NCI-H446 treated with DMSO at 0.1 percent for 48 hours (cell line): ENCODE results near the gene NETO1.

ENCODE experiments used
- DNase-seq: peaks from one replicate; lab custom pipeline; 2025; lab: John Stamatoyannopoulos, UW

The NETO1 gene

DNA sequence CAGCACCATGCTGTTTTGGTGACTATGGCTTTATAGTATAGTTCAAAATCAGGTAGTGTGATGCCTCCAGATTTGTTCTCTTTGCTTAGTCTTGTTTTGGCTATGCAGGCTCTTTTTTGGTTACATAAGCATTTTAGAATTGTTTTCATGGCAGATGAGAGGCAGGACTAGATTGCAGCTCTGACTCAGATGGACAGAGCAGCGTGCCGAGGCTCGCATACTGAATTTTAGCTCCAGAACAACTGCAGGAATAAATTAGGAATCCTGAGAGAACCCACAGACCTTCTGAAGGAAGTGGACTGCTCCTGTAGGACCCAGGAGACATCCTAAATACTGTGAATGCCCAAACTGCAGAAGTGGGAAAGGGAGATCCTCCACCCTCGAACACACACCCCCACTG, 141.6 kb downstream of the NETO1 start:
- DNase-seq, result no peak

DNA sequence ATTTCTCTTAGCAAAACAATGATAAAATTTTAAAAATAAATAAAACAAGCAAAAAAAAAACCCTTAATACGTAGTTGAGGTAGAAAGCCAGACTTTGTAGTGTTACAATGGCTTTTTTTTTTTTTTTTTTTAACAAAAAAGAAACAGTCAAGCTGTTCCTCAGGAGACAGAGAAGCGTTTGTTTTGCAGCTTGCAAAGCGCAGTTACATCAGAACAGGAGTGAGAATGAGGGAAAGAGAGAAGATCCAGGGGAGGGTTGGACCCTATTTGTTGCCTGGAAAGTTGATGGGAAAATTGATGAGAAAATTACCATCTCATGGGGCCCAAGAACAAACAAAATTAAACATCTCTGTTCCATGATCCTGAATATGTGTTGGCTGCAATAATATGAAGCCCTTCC, 146.5 kb downstream of the NETO1 start:
- DNase-seq, result no peak

DNA sequence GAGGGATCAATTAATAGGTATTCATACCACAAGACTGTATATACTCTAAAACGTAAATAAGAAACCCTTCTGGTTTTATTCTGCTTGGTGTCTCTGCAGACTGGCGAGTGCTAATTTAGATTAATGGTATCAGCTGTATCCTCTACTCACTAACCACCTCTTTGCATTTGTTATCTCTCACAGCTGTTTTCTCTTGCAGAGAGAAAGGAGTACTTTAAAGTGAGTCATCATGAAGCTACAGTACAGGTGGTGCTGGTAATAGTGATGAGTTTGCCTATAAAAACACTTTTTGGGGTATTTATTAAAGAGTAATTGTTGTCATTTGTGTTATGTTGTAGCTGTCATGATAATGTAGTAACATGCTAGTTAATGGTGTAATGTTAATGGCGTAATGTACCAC, 147.7 kb downstream of the NETO1 start:
- DNase-seq, result no peak

DNA sequence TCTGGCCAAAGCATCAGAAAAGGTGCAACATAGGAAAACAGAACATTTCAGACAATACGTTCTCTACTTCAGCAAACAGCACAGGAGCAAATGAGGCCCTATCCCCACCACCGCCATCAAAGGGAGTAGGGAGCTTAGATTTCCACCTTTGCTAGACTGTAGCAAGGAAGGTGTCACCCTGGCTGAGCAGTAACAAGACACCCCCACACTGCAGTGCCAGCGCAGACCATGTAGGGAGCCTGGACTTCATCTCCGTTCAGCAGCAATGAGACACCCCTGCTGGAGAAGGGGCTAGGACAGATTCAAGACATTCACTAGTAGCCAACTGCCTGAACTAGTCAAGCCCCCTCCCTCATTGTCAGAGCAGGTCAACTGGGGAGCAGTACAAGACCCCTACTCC, 163.6 kb downstream of the NETO1 start:
- no peak for DNase-seq

DNA sequence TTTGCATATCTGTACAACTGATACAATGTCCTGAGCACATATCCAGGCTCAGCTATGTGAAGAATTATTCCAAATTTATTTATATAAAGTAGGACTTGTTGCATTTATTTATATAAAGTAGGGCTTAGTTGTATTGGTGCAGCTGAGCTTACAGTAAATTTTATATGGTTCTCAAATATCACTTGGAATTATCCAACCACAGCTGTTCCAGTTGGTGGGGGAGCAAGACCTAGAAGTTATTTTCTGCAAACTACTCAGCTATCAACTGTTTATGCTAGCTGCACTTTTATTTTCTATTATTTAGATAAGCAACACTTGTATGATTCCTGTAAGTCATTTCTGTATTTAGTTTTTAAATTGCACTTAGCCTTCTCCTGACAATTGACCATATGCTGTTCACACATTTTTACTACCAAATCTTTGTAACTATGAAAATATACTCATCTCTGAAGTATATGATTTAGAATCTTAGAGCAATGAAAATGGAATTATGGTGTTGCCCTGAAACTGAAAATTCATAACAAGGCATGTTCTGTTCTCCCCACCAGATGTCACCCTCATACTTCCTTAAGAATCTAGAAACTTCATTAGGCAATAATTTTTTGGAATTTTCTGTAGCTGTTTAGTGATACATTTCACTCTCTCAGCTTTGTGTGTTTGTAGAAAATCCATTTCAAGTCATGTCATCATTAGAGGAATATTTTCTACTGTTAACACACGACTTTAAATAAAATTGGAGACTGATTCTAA, 166.7 kb downstream of the NETO1 start:
- peak; percentile 13 for DNase-seq

DNA sequence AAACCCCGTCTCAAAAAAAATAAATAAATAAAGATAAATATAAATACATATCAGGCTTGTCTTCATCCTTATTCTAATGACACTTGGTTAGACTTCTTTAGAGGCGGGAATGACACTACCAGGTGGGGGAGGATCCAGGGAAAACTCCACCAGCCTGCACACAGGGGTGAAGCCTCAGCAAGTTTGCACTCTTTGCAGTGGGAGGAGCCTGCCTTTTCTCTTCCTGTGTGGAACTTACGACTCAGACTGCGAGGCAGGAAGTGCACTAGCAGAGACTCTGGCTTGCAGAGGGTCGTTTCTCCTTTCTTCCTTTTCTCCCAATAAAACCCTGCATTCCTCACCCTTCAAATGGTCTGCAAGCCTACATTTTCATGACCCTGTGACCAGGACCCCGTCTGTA, 170.1 kb downstream of the NETO1 start:
- DNase-seq, result no peak

DNA sequence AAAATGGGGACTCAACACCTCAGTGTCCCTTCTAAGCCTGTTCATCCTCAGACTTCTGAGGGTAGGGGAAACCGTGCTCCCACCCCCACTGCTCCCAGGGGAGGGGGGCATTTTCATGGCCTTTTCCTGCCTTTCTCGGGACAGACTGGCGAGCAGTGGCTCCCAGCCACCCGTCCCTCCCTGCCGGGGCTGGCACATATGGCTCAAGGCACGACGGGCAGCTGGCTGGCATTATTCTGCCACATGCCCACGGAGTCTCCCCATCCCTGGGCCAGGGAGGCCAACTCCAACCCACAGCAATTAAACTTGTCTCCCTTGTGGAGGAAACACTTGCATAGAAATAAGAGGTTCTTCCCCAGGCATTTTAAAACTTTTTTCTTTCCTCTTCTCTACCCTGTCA, 175.2 kb downstream of the NETO1 start:
- DNase-seq, result no peak
